Brain microvascular endothelial cell (primary cell): ENCODE results near the gene UBE2J1.
"Not testable (repeated sequence)": the region's sequence is repeated elsewhere in the genome, so short reads cannot be mapped to it uniquely, and the experiment has no call there.

ENCODE experiments used
- DNase-seq: peaks from one replicate; pipeline ENCODE4 v3.0.0-alpha.2; 2020
- H3K27ac ChIP-seq: fragments of 250-450 bp; sonication (Bioruptor Pico); 2 replicates; pipeline ENCODE4 v1.5.1; 2020; ENCODE audit warnings: mild to moderate bottlenecking, moderate library complexity
- H3K27me3 ChIP-seq: fragments of 250-450 bp; sonication (Bioruptor Pico); replicated peaks from 2 replicates; pipeline ENCODE4 v1.5.1; 2020; ENCODE audit warnings: mild to moderate bottlenecking
- H3K36me3 ChIP-seq: fragments of 250-450 bp; sonication (Bioruptor Pico); replicated peaks from 2 replicates; pipeline ENCODE4 v1.5.1; 2020; ENCODE audit warnings: mild to moderate bottlenecking
- H3K4me3 ChIP-seq: 2 replicates; pipeline ENCODE4 v1.5.1; 2011; ENCODE audit warnings: low read depth, mild to moderate bottlenecking, control low read depth, low read length, moderate library complexity
- CTCF ChIP-seq: IDR thresholded peaks from 2 replicates; pipeline ENCODE4 v1.5.1; 2011; ENCODE audit warnings: low read depth, mild to moderate bottlenecking, moderate library complexity, low read length, control low read depth, inconsistent platforms; ENCODE audit errors: missing control alignments
- in situ Hi-C: cut with HindIII; loops from 2 replicates; pipeline ENCODE4 v1.10.0; 2017; ENCODE audit warnings: low sequenced_read_pairs, low pct_ligation_motif_present

Gene UBE2J1

GRCh38 chr6:89352278-89353117, at the start of gene UBE2J1:
Gene UBE2J1, minus strand, starts transcription at chr6:89352722. Its CDS starts 153 bp downstream, at chr6:89352569.
- H3K27me3 ChIP-seq = no peaks in the 10 kb centered on the region
- peak within 1 kb of the TSS; percentile 93 for H3K4me3 ChIP-seq
- DNase-seq = peak; percentile 90
- no peak for TF ChIP-seq CTCF
- no peaks in the 10 kb centered on the region for H3K36me3 ChIP-seq
- in situ Hi-C loops = no loop called here
- H3K27ac ChIP-seq = peak within 1 kb of the TSS; percentile 96

- Histone ChIP-seq H3K27me3 (no peaks in the 10 kb centered on the region), H3K27ac (no peak overlapping the region), H3K4me3 (no peak overlapping the region), H3K36me3 (no peaks in the 10 kb centered on the region)
- in situ Hi-C loops = no loop called here
- no peak for TF ChIP-seq CTCF
- no peak for DNase-seq
Measured at GRCh38 chr6:89400912-89401399, 48.4 kb upstream of the UBE2J1 start.

GRCh38 chr6:89400050-89400449, 47.5 kb upstream of the UBE2J1 start:
- TF ChIP-seq CTCF = no peak
- Histone ChIP-seq H3K27me3 (no peaks in the 10 kb centered on the region), H3K27ac (no peak overlapping the region), H3K4me3 (no peak overlapping the region), H3K36me3 (no peaks in the 10 kb centered on the region)
- in situ Hi-C loops = no loop called here
- DNase-seq = no peak

GRCh38 chr6:89398762-89399525, 46.4 kb upstream of the UBE2J1 start:
- DNase-seq = no peak
- in situ Hi-C loops = no loop called here
- no peaks in the 10 kb centered on the region for H3K36me3 ChIP-seq
- H3K4me3 ChIP-seq = no peak overlapping the region
- no peak overlapping the region for H3K27ac ChIP-seq
- TF ChIP-seq CTCF = no peak
- H3K27me3 ChIP-seq = no peaks in the 10 kb centered on the region

- H3K27me3 ChIP-seq, H3K36me3 ChIP-seq, H3K4me3 ChIP-seq, DNase-seq, H3K27ac ChIP-seq, in situ Hi-C loops: not testable (repeated sequence)
Measured at GRCh38 chr6:89397884-89398283, 45.4 kb upstream of the UBE2J1 start.

- H3K27me3 ChIP-seq = no peaks in the 10 kb centered on the region
- in situ Hi-C loops = no loop called here
- no peak for TF ChIP-seq CTCF
- DNase-seq = no peak
- H3K4me3 ChIP-seq = no peak overlapping the region
- no peak overlapping the region for H3K27ac ChIP-seq
- H3K36me3 ChIP-seq = no peaks in the 10 kb centered on the region
Measured at GRCh38 chr6:89393659-89394058, 41.1 kb upstream of the UBE2J1 start.
